GM18873 (cell line): ENCODE measurements around the gene TIPRL.
"Not testable (repeated sequence)": the region's sequence is repeated elsewhere in the genome, so short reads cannot be mapped to it uniquely, and the experiment has no call there.

Source experiments
- ATAC-seq: cut with Tn5 transposase; IDR thresholded peaks from one replicate; pipeline ENCODE4 v1.9.1; 2021; ENCODE audit warnings: mild to moderate bottlenecking, moderate library complexity, moderate number of reproducible peaks; ENCODE audit not compliant: unreplicated experiment, low FRiP score

Gene TIPRL

GRCh38 chr1:168207673-168208072 lies 28.9 kb downstream of the TIPRL start:
- ATAC-seq = not testable (repeated sequence)

- no peak for ATAC-seq
Observed at GRCh38 chr1:168210312-168210711, 31.6 kb downstream of the TIPRL start.

GRCh38 chr1:168213349-168213748 lies 34.6 kb downstream of the TIPRL start:
- ATAC-seq = no peak

GRCh38 chr1:168216171-168216570 lies 37.4 kb downstream of the TIPRL start:
- no peak for ATAC-seq

GRCh38 chr1:168217664-168218063 lies 38.9 kb downstream of the TIPRL start:
- no peak for ATAC-seq

- no peak for ATAC-seq
Observed at GRCh38 chr1:168218658-168219057, 39.9 kb downstream of the TIPRL start.

GRCh38 chr1:168220470-168220871 lies 41.7 kb downstream of the TIPRL start:
- ATAC-seq = no peak

- ATAC-seq = no peak
Observed at GRCh38 chr1:168221275-168221674, 42.5 kb downstream of the TIPRL start.

GRCh38 chr1:168223261-168223660 lies 44.5 kb downstream of the TIPRL start:
- no peak for ATAC-seq

- ATAC-seq = no peak
Observed at GRCh38 chr1:168223681-168224540, 45.1 kb downstream of the TIPRL start.

- ATAC-seq = no peak
Observed at GRCh38 chr1:168224991-168225390, 46.2 kb downstream of the TIPRL start.

GRCh38 chr1:168225476-168226190 lies 46.9 kb downstream of the TIPRL start, which contains the start of gene SFT2D2:
Gene SFT2D2 (plus strand): TSS chr1:168226004. CDS start chr1:168226080, 76 bp downstream.
- ATAC-seq = peak; percentile 61

GRCh38 chr1:168227620-168228019 lies 48.9 kb downstream of the TIPRL start:
- peak; percentile 18 for ATAC-seq

GRCh38 chr1:168229893-168230292 lies 51.1 kb downstream of the TIPRL start:
- no peak for ATAC-seq

GRCh38 chr1:168230709-168231108 lies 51.9 kb downstream of the TIPRL start:
- ATAC-seq = no peak

GRCh38 chr1:168234846-168235547 lies 56.2 kb downstream of the TIPRL start:
- ATAC-seq = no peak

GRCh38 chr1:168235548-168235885 lies 56.8 kb downstream of the TIPRL start:
- no peak for ATAC-seq

- ATAC-seq = no peak
Observed at GRCh38 chr1:168235937-168236336, 57.2 kb downstream of the TIPRL start.

GRCh38 chr1:168236836-168237611 lies 58.3 kb downstream of the TIPRL start:
- ATAC-seq = no peak

GRCh38 chr1:168243198-168243597 lies 64.4 kb downstream of the TIPRL start:
- ATAC-seq = no peak
